HepG2 (cell line): Measurements from ENCODE around the gene PPP1R18. TPM values are rescaled to one million over a fixed set of nuclear protein-coding genes. Genes with fewer than 3 reads are reported as not detected.

Experiments
- ATAC-seq: fragments of 200-7000 bp; cut with Tn5 transposase; 3 replicates; pipeline ENCODE4 v1.9.1; 2020; ENCODE audit warnings: mild to moderate bottlenecking, moderate library complexity
- BruUV-seq: library from RNA; stranded (reverse); fragments of 400-500 nt; replicated peaks from 2 replicates; lab custom pipeline; 2021; lab: Mats Ljungman, UMichigan
- CTCF ChIA-PET: fragments of 300-600 bp; formaldehyde crosslinking; extraction: SDS; loops from one replicate; lab custom pipeline; 2021; ENCODE audit warnings: low total read pairs, inconsistent platforms, low intra/inter-chr PET ratio; lab: Yijun Ruan, JAX
- POLR2A ChIA-PET: fragments of 350-600 bp; sonication (Branson Sonifier 250); formaldehyde crosslinking; loops from one replicate; lab custom pipeline; 2020; ENCODE audit warnings: antibody characterized with exemption, inconsistent platforms; lab: Yijun Ruan, JAX
- DNase-seq: peaks from one replicate; pipeline ENCODE4 v3.0.0-alpha.2; 2015; ENCODE audit warnings: low spot score
- FAIRE-seq: peaks from 3 replicates; lab custom pipeline; 2011; peaks lifted over from hg19 to GRCh38; lab: Jason Lieb, UNC
- H2AFZ ChIP-seq: one replicate; pipeline ENCODE4 v1.6.1; 2011; ENCODE audit warnings: low read length, inconsistent platforms
- H3K27ac ChIP-seq: fragments of 300-600 bp; 3 replicates; pipeline ENCODE4 v1.8.0; 2011; ENCODE audit warnings: mixed run types, mild to moderate bottlenecking, mixed read lengths, low read length, inconsistent platforms; ENCODE audit not compliant: insufficient read depth; ENCODE audit errors: extremely low read length
- H3K27me3 ChIP-seq, 2 experiments: fragments of 200-600 bp in 1 of 2; 2 replicates in 1 of 2; 3 replicates in 1 of 2; pipeline versions ENCODE4 v1.6.0 to v1.8.0; 2011; ENCODE audit warnings: low read length in 2 of 2, mild to moderate bottlenecking in 2 of 2, moderate library complexity in 2 of 2, inconsistent platforms in 1 of 2; ENCODE audit not compliant: insufficient read depth in 2 of 2, control insufficient read depth in 1 of 2
- H3K36me3 ChIP-seq, 2 experiments: fragments of 200-600 bp in 1 of 2; replicated peaks in 1 of 2; 2 replicates in 1 of 2; 3 replicates in 1 of 2; pipeline versions ENCODE4 v1.5.1 to v1.8.0; 2011; ENCODE audit warnings: low read length in 2 of 2, inconsistent platforms in 1 of 2; ENCODE audit not compliant: insufficient read depth in 2 of 2, control insufficient read depth in 1 of 2
- H3K4me1 ChIP-seq: 2 replicates; pipeline ENCODE4 v1.5.1; 2012; ENCODE audit warnings: low read length, inconsistent platforms; ENCODE audit not compliant: insufficient read depth
- H3K4me2 ChIP-seq: 2 replicates; pipeline ENCODE4 v1.6.0; 2011; ENCODE audit warnings: low read depth, low read length, inconsistent platforms
- H3K4me3 ChIP-seq, 3 experiments: fragments of 200-600 bp in 1 of 3; sonication (generic), shearing (Covaris generic) in 1 of 3; replicated peaks in 1 of 3; 2 replicates each; pipeline ENCODE4 v1.5.1; 2011 to 2016; ENCODE audit warnings: low read length in 3 of 3, inconsistent platforms in 2 of 3, low read depth in 2 of 3, mild to moderate bottlenecking in 2 of 3, control low read depth in 1 of 3, mixed read lengths in 1 of 3; ENCODE audit not compliant: insufficient read depth in 1 of 3
- H3K79me2 ChIP-seq: one replicate; pipeline ENCODE4 v1.6.1; 2011; ENCODE audit warnings: low read length, inconsistent platforms; ENCODE audit not compliant: insufficient read depth
- H3K9ac ChIP-seq: 2 replicates; pipeline ENCODE4 v1.6.0; 2011; ENCODE audit warnings: mild to moderate bottlenecking, low read depth, low read length, inconsistent platforms; ENCODE audit not compliant: insufficient read depth
- H3K9me3 ChIP-seq: 2 replicates; pipeline ENCODE4 v1.5.1; 2012; ENCODE audit warnings: mild to moderate bottlenecking, low read length
- H4K20me1 ChIP-seq: 2 replicates; pipeline ENCODE4 v1.6.0; 2011; ENCODE audit warnings: inconsistent platforms, mild to moderate bottlenecking, low read length, moderate library complexity; ENCODE audit not compliant: insufficient read depth
- ELF1 ChIP-seq: sonication (generic); formaldehyde crosslinking; IDR thresholded peaks from 2 replicates; pipeline ENCODE4 v1.4.0; 2020; ENCODE audit warnings: missing genetic modification reagents
- FLYWCH1 ChIP-seq: sonication (generic); formaldehyde crosslinking; IDR thresholded peaks from 2 replicates; pipeline ENCODE4 v1.8.1; 2023; ENCODE audit warnings: mild to moderate bottlenecking, missing genetic modification reagents
- FOSL2 ChIP-seq: sonication (generic); formaldehyde crosslinking; IDR thresholded peaks from 2 replicates; pipeline ENCODE4 v1.4.0; 2020; ENCODE audit warnings: missing genetic modification reagents
- GABPB1 ChIP-seq: IDR thresholded peaks from 2 replicates; pipeline ENCODE4 v1.6.1; 2016; ENCODE audit warnings: mild to moderate bottlenecking, missing genetic modification reagents, moderate library complexity, missing compliant biosample characterization
- HMGA1 ChIP-seq: sonication (generic); formaldehyde crosslinking; conservative IDR thresholded peaks from 2 replicates; pipeline ENCODE4 v1.4.0; 2020; ENCODE audit warnings: missing genetic modification reagents
- PHB2 ChIP-seq: fragments of 450-650 bp; IDR thresholded peaks from 2 replicates; pipeline ENCODE4 v1.6.1; 2018; ENCODE audit not compliant: partially characterized antibody
- PHF20 ChIP-seq: sonication (generic); formaldehyde crosslinking; IDR thresholded peaks from 2 replicates; pipeline ENCODE4 v1.5.0; 2020; ENCODE audit warnings: mild to moderate bottlenecking, missing genetic modification reagents
- SAP130 ChIP-seq: IDR thresholded peaks from 2 replicates; pipeline ENCODE4 v1.6.1; 2016; ENCODE audit warnings: low read depth
- SCMH1 ChIP-seq: sonication (generic); formaldehyde crosslinking; IDR thresholded peaks from 2 replicates; pipeline ENCODE4 v1.9.0; 2021; ENCODE audit warnings: missing genetic modification reagents, mild to moderate bottlenecking, borderline replicate concordance
- SRF ChIP-seq: IDR thresholded peaks from 2 replicates; pipeline ENCODE4 v1.6.1; 2011; ENCODE audit warnings: mild to moderate bottlenecking, low read depth, low read length, moderate library complexity
- SRSF9 ChIP-seq: fragments of 200-400 bp; formaldehyde crosslinking; IDR thresholded peaks from 2 replicates; pipeline ENCODE4 v1.6.1; 2018; ENCODE audit warnings: borderline replicate concordance, mild to moderate bottlenecking, low read depth, low read length; ENCODE audit not compliant: insufficient read depth, poor library complexity, severe bottlenecking
- ZBTB21 ChIP-seq: sonication (generic); formaldehyde crosslinking; IDR thresholded peaks from 2 replicates; pipeline ENCODE4 v1.4.0; 2020; ENCODE audit warnings: missing genetic modification reagents
- ZNF530 ChIP-seq: sonication (generic); formaldehyde crosslinking; IDR thresholded peaks from 2 replicates; pipeline ENCODE4 v1.5.0; 2020; ENCODE audit warnings: low read depth, mild to moderate bottlenecking, missing genetic modification reagents
- ZNF549 ChIP-seq: sonication (generic); formaldehyde crosslinking; IDR thresholded peaks from 2 replicates; pipeline ENCODE4 v1.5.0; 2020; ENCODE audit warnings: missing genetic modification reagents
- ZNF772 ChIP-seq: sonication (generic); formaldehyde crosslinking; IDR thresholded peaks from 2 replicates; pipeline ENCODE4 v1.5.0; 2020; ENCODE audit warnings: mild to moderate bottlenecking, missing genetic modification reagents
- WGBS: methylation state at CpG from one replicate; pipeline ENCODE4 v1.1.6; 2017; ENCODE audit warnings: low lambda C conversion rate; 5-methylcytosine and 5-hydroxymethylcytosine counted together
- in situ Hi-C: cut with HindIII; loops from 2 replicates; pipeline ENCODE4 v1.10.0; 2017; ENCODE audit warnings: low pct_unique_long_range_greater_than_20kb; ENCODE audit not compliant: extremely low pct_ligation_motif_present
- intact Hi-C: fragments of 100-400 bp; cut with micrococcal nuclease; formaldehyde crosslinking; loops from one replicate; pipeline ENCODE4 v1.10.0; 2022; ENCODE audit not compliant: unreplicated experiment
- polyA plus RNA-seq, 8 experiments: library from polyadenylated mRNA; depleted of rRNA in 3 of 8; stranded (reverse) in 7 of 8; unstranded in 1 of 8; fragments of >200 nt; fragmentation: Illumina TruSeq in 4 of 8; extraction: Trizol in 4 of 8; gene quantifications; 2 replicates each; pipeline versions ENCODE4 v1.2.1 to v1.2.3, GENCODE V29; 2011 to 2016; ENCODE audit warnings: low read depth in 4 of 8, missing spikeins in 1 of 8, mixed read lengths in 1 of 8; ENCODE audit not compliant: insufficient read depth in 1 of 8
- total RNA-seq, 5 experiments: library from RNA; depleted of rRNA; stranded (reverse); fragments of >200 nt; fragmentation: Illumina TruSeq; extraction: Trizol; gene quantifications; 2 replicates each; pipeline ENCODE4 v1.2.3, GENCODE V29; 2016; ENCODE audit warnings: low read depth in 1 of 5
- TF ChIP-seq, protein P1 (sequence below): sonication (generic); formaldehyde crosslinking; IDR thresholded peaks from 2 replicates; pipeline ENCODE4 v1.4.0; 2020; ENCODE audit warnings: missing genetic modification reagents
- TF ChIP-seq, protein P2 (sequence below): sonication (generic); formaldehyde crosslinking; IDR thresholded peaks from 2 replicates; pipeline ENCODE4 v1.4.0; 2020; ENCODE audit warnings: missing genetic modification reagents
- TF ChIP-seq, protein P3 (sequence below): IDR thresholded peaks from 2 replicates; pipeline ENCODE4 v1.6.1; 2016

Gene PPP1R18
- total and polyA plus RNA-seq, 2 of the 13 experiments (the other 11 are each of a cell fraction or from before 2014, with no cell fraction given) = 4.9 to 9.2 TPM

DNA sequence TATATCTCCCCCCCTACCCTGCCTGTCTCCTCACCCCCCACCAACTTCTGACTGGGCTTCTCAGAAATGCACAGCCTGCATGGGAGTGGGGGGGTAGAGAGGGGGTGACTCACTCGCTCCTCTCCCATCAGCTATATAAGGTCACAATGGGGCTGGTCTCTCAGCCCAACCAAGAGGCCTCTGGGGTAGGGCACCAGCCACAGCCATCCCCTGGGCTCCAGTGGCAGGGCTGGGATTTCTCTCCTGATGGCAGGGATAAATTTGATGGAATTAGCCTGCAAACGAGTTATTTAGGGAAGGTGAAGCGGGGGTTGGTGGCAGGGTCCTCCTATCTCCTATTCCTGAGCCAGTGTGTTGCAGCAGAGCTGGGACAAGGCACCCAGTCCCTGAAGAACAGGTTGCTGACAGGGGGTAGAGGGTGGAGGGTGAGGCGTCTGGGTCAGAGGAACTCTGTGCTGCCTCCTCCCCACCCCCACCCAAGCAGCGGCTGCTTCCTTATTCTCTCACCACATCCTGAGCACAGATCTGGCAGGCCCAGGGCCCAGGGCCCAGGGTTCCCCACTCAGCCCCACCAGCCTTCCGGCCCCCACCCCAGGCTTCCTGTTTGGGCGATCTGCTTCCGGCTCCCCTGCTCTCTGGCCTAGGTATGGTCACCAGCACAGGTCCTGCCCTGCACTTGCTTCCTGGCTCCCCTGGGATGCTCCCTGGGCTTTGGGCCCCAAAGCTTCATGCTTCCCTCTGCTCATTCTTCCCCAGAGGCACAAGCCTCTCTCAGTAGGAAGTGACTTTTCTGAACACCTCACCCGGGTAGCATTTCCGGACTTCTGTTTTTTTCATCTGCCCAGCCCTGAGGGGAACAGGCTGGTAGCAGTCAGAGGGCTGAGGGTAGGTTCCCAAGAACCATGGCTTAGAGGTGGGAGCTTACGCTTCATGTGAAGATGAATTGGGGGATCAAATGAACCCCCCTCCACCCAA lies 4.0 kb downstream of the PPP1R18 start:
- Histone ChIP-seq H3K79me2 (no peaks in the 10 kb centered on the region), H3K4me1 (peaks cover 61% of the 10 kb centered on the region), H3K9ac (peak overlapping the region; percentile 24; the same call in 1 of the 2 replicates), H3K9me3 (no peaks in the 10 kb centered on the region), H3K27me3 (no peaks in the 10 kb centered on the region), H3K36me3 (no peaks in the 10 kb centered on the region), H2AFZ (no peak overlapping the region), H3K27ac (peak overlapping the region; percentile 3), H3K4me2 (peak overlapping the region; percentile 48), H4K20me1 (no peaks in the 10 kb centered on the region), H3K4me3 (peak overlapping the region in 1 of 3 experiments; percentile 5; a peak in 1 of 6 replicates)
- ChIA-PET POLR2A (interaction anchor here (0.5 to 4.7 kb wide), 8 partner anchors 9 to 100 kb away, joined by 3 to 92 read pairs (median 6); partner anchors contain the start of genes DHX16, MDC1, NRM and TUBB), CTCF (interaction anchor here (0.7 to 3.5 kb wide), 3 partner anchors 39 to 43 kb away, joined by 3 to 11 read pairs (median 4); no protein-coding TSS in a partner anchor)
- BruUV-seq = no TSS peak
- in situ Hi-C loops = loop anchor here (25.0 kb wide), 1 partner anchor 405 kb away; no protein-coding TSS in a partner anchor
- ATAC-seq (no peak; the same call in 2 of the 3 replicates), FAIRE-seq (no peak), DNase-seq (peak; percentile 50)
- WGBS = 73% methylated on average over 10 of the region's 11 CpGs
- intact Hi-C loops = no loop called here
- TF ChIP-seq PHB2 (no peak), SCMH1 (CRISPR knock-in tag) (no peak), ZNF530 (CRISPR knock-in tag) (no peak), ZNF772 (CRISPR knock-in tag) (0 out of 2 replicates have a peak, but pooled peaks have one; percentile 30), PHF20 (peak; percentile 44; the same call in 1 of the 2 replicates), HMGA1 (CRISPR knock-in tag) (no peak), SAP130 (peak; percentile 10), FLYWCH1 (CRISPR knock-in tag) (no peak), FOSL2 (CRISPR knock-in tag) (peak; percentile 79), GABPB1 (CRISPR knock-in tag) (peak; percentile 70), ZBTB21 (CRISPR knock-in tag) (no peak), ZNF549 (CRISPR knock-in tag) (no peak), SRF (0 out of 2 replicates have a peak, but pooled peaks have one; percentile 47), SRSF9 (no peak), ELF1 (CRISPR knock-in tag) (peak; percentile 14; the same call in 1 of the 2 replicates)
- TF ChIP-seq, protein P1, sequence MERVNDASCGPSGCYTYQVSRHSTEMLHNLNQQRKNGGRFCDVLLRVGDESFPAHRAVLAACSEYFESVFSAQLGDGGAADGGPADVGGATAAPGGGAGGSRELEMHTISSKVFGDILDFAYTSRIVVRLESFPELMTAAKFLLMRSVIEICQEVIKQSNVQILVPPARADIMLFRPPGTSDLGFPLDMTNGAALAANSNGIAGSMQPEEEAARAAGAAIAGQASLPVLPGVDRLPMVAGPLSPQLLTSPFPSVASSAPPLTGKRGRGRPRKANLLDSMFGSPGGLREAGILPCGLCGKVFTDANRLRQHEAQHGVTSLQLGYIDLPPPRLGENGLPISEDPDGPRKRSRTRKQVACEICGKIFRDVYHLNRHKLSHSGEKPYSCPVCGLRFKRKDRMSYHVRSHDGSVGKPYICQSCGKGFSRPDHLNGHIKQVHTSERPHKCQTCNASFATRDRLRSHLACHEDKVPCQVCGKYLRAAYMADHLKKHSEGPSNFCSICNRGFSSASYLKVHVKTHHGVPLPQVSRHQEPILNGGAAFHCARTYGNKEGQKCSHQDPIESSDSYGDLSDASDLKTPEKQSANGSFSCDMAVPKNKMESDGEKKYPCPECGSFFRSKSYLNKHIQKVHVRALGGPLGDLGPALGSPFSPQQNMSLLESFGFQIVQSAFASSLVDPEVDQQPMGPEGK (CRISPR knock-in tag) = peak; percentile 49; the same call in 1 of the 2 replicates
- TF ChIP-seq, protein P2, sequence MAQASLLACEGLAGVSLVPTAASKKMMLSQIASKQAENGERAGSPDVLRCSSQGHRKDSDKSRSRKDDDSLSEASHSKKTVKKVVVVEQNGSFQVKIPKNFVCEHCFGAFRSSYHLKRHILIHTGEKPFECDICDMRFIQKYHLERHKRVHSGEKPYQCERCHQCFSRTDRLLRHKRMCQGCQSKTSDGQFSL (CRISPR knock-in tag) = peak; percentile 51; the same call in 1 of the 2 replicates
- TF ChIP-seq, protein P3, sequence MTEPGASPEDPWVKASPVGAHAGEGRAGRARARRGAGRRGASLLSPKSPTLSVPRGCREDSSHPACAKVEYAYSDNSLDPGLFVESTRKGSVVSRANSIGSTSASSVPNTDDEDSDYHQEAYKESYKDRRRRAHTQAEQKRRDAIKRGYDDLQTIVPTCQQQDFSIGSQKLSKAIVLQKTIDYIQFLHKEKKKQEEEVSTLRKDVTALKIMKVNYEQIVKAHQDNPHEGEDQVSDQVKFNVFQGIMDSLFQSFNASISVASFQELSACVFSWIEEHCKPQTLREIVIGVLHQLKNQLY (CRISPR knock-in tag) = no peak
